Measurements from ENCODE around the gene CCDC78.

The CCDC78 gene

DNA sequence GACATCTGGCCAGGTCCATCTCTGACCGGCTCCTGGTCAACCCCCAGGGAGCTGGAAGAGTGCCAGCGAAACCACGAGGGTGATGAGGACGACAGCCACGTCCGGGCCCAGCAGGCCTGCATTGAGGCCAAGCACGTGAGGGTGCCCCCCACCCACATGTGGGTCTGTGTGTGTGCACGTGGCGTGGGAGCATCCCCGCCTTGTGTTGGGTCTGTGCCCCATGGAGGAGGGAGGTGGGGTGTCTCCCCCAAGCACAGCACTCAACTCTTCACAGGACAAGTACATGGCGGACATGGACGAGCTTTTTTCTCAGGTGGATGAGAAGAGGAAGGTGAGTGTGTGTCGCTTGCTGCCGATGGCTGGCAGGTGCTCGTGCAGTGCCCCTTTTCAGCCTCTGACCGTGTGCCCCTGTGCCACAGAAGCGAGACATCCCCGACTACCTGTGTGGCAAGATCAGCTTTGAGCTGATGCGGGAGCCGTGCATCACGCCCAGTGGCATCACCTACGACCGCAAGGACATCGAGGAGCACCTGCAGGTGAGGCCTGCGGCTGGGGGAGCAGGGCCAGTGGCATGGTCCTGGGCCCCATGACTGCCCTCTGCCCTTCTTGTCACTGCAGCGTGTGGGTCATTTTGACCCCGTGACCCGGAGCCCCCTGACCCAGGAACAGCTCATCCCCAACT is 44.4 kb downstream of the CCDC78 start:
- TF ChIP-seq EZH2phosphoT487 (IDR thresholded peaks at IDR 0.05; ENCODE audit: low read length) = no peak
- TF ChIP-seq EZH2 (optimal IDR thresholded peaks at IDR 0.05; ENCODE audit: low read depth, low read length) = no peak
- TF ChIP-seq CTCF (IDR thresholded peaks at IDR 0.05; ENCODE audit: low read length) = no peak
- Histone ChIP-seq H3K9ac (ENCODE audit: low read length) (no peak overlapping the region), H3K4me2 (ENCODE audit: low read depth, low read length) (peak overlapping the region; percentile 93), H3K4me3 (ENCODE audit: low read length) (peak overlapping the region; percentile 84; the same call in 1 of the 2 replicates), H3K9me3 (replicated peaks; ENCODE audit: insufficient read depth, low read length) (no peaks in the 10 kb centered on the region), H4K20me1 (ENCODE audit: insufficient read depth, low read length) (no peaks in the 10 kb centered on the region), H3K9me2 (replicated peaks; ENCODE audit: insufficient read depth, low read length) (no peaks in the 10 kb centered on the region), H3K27me3 (replicated peaks; ENCODE audit: insufficient read depth, low read length) (no peaks in the 10 kb centered on the region), H3K27ac (ENCODE audit: low read length) (no peak overlapping the region), H3K36me3 (replicated peaks; ENCODE audit: insufficient read depth, low read length) (no peaks in the 10 kb centered on the region), H3F3A (ENCODE audit: insufficient read depth, low read length) (0 out of 2 replicates have a peak, but pooled peaks cover 4% of the 10 kb centered on the region), H3K4me1 (ENCODE audit: low read length) (peaks cover 8% of the 10 kb centered on the region; the same call in 1 of the 2 replicates), H3K79me2 (ENCODE audit: low read length) (peaks cover 32% of the 10 kb centered on the region), H2AFZ (ENCODE audit: low read length) (no peak overlapping the region)
- no peak for DNase-seq

GRCh38 chr16:680967-681745 is 45.1 kb downstream of the CCDC78 start:
- peak; percentile 10; the same call in 1 of the 2 replicates for TF ChIP-seq CTCF (IDR thresholded peaks at IDR 0.05; ENCODE audit: low read length)
- TF ChIP-seq EZH2phosphoT487 (IDR thresholded peaks at IDR 0.05; ENCODE audit: low read length) = no peak
- H3K27me3 ChIP-seq (replicated peaks; ENCODE audit: insufficient read depth, low read length) = no peaks in the 10 kb centered on the region

DNA sequence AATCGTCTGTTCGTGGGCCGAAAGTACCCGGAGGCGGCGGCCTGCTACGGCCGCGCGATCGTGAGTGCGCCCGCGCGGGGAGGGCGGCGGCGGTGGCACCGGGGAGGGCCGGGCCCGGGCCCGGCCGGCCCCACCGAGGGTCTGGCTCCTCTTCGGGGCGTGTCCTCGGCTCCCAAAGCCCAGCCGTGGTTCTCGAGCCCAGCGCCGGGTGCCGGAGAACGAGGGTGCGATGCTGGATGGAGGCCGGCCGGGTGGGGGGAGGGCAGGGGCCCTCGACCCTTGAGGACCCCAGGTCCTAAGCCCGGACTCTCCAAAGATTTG is 45.7 kb downstream of the CCDC78 start:
- H2AFZ ChIP-seq (ENCODE audit: low read length) = no peak overlapping the region
- H3K36me3 ChIP-seq (replicated peaks; ENCODE audit: insufficient read depth, low read length) = no peaks in the 10 kb centered on the region
- peak overlapping the region; percentile 84 for H3K4me3 ChIP-seq (ENCODE audit: low read length)
- 0 out of 2 replicates have a peak, but pooled peaks cover 4% of the 10 kb centered on the region for H3F3A ChIP-seq (ENCODE audit: insufficient read depth, low read length)
- no peak overlapping the region; the same call in 1 of the 2 replicates for H3K27ac ChIP-seq (ENCODE audit: low read length)
- no peaks in the 10 kb centered on the region for H4K20me1 ChIP-seq (ENCODE audit: insufficient read depth, low read length)
- peaks cover 8% of the 10 kb centered on the region; the same call in 1 of the 2 replicates for H3K4me1 ChIP-seq (ENCODE audit: low read length)
- no peaks in the 10 kb centered on the region for H3K9me3 ChIP-seq (replicated peaks; ENCODE audit: insufficient read depth, low read length)
- no peaks in the 10 kb centered on the region for H3K27me3 ChIP-seq (replicated peaks; ENCODE audit: insufficient read depth, low read length)
- peak overlapping the region; percentile 69 for H3K9ac ChIP-seq (ENCODE audit: low read length)
- no peak for TF ChIP-seq EZH2phosphoT487 (IDR thresholded peaks at IDR 0.05; ENCODE audit: low read length)
- TF ChIP-seq CTCF (IDR thresholded peaks at IDR 0.05; ENCODE audit: low read length) = no peak
- no peak for TF ChIP-seq EZH2 (optimal IDR thresholded peaks at IDR 0.05; ENCODE audit: low read depth, low read length)
- peaks cover 32% of the 10 kb centered on the region for H3K79me2 ChIP-seq (ENCODE audit: low read length)
- peak overlapping the region; percentile 93 for H3K4me2 ChIP-seq (ENCODE audit: low read depth, low read length)
- no peak for DNase-seq
- no peaks in the 10 kb centered on the region for H3K9me2 ChIP-seq (replicated peaks; ENCODE audit: insufficient read depth, low read length)

More at GRCh38 chr16:680967-681745, 45.1 kb downstream of the CCDC78 start:
- no peaks in the 10 kb centered on the region for H3K36me3 ChIP-seq (replicated peaks; ENCODE audit: insufficient read depth, low read length)
- H3K4me1 ChIP-seq (ENCODE audit: low read length) = peaks cover 8% of the 10 kb centered on the region; the same call in 1 of the 2 replicates
- H4K20me1 ChIP-seq (ENCODE audit: insufficient read depth, low read length) = no peaks in the 10 kb centered on the region
- 0 out of 2 replicates have a peak, but pooled peaks cover 4% of the 10 kb centered on the region for H3F3A ChIP-seq (ENCODE audit: insufficient read depth, low read length)
- no peaks in the 10 kb centered on the region for H3K9me3 ChIP-seq (replicated peaks; ENCODE audit: insufficient read depth, low read length)
- peak overlapping the region; percentile 69 for H3K9ac ChIP-seq (ENCODE audit: low read length)
- H3K79me2 ChIP-seq (ENCODE audit: low read length) = peaks cover 32% of the 10 kb centered on the region
- H2AFZ ChIP-seq (ENCODE audit: low read length) = no peak overlapping the region
- peak overlapping the region; percentile 84 for H3K4me3 ChIP-seq (ENCODE audit: low read length)
- no peak overlapping the region for H3K27ac ChIP-seq (ENCODE audit: low read length)
- peak overlapping the region; percentile 93 for H3K4me2 ChIP-seq (ENCODE audit: low read depth, low read length)
- DNase-seq = peak; percentile 33
- H3K9me2 ChIP-seq (replicated peaks; ENCODE audit: insufficient read depth, low read length) = no peaks in the 10 kb centered on the region
